Measurements from ENCODE around the gene LPO. TPM values are rescaled to one million over a fixed set of nuclear protein-coding genes. Genes with fewer than 3 reads are reported as not detected.

Gene LPO
- total RNA-seq, 2 donors from 2014 or later: 0.16 to 0.19 TPM

DNA sequence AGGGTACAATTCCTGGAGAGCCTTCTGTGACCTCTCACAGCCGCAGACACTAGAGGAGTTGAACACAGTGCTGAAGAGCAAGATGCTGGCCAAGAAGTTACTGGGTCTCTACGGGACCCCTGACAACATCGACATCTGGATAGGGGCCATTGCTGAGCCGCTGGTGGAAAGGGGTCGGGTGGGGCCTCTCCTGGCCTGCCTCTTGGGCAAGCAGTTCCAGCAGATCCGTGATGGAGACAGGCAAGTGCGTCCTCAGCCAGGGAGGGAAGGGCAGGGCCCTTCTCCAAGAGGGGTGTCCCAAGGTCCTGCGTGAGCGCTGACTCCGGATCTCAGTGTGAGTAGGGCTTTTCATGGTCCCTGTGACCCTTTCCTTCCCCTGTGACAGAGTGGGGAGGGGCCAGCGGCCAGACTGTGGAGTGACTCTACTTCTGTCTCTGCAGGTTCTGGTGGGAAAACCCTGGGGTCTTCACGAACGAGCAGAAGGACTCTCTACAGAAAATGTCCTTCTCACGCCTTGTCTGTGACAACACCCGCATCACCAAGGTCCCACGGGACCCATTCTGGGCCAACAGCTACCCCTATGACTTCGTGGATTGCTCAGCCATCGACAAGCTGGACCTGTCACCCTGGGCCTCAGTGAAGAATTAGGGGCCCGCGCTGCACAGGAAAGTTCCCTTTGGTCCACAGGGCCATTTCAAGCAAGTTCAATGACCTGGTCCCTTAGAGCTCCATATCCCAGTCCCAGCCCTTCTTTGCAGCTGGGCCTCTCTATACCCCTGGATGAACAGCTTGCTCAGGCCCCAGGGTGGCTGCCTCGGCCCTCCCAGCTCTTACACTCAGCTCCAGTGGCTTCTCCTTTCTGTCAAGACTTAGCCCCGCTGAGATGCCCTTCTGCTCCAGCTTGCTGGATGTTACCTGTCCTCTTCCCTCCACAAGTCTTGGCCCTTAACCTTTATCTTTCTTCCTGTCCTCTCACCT is 29.3 kb downstream of the LPO start:
- DNase-seq (ENCODE audit: low spot score in 2 of 2) (no peak), ATAC-seq (no peak)
- Mint-ChIP-seq H3K36me3 (no peaks in the 10 kb centered on the region), H3K9me3 (no peaks in the 10 kb centered on the region), H3K27ac (no peak overlapping the region)

DNA sequence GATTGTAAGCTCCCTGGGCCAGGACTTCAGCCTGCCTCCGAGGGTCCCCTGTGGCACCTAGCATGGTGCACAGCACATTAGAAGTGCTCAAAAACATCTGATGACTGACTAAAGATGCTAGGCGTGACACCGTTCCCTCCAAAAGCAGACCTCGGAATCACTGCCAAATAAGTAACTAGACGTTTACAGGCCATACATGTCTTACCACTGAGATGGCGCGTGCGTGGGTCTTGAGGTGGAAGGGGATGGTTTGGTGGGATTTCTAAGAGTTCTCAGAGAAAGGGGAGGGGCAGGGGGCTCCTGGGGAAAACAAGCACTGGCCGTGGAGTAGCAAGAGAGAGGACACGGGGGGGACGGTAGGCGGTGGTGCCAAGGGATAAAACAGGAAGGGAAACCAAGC is 29.9 kb downstream of the LPO start:
- H3K27ac Mint-ChIP-seq: no peak overlapping the region
- DNase-seq (ENCODE audit: low spot score in 2 of 2) (no peak), ATAC-seq (no peak)
- no peaks in the 10 kb centered on the region for H3K36me3 Mint-ChIP-seq
- no peaks in the 10 kb centered on the region for H3K9me3 Mint-ChIP-seq

DNA sequence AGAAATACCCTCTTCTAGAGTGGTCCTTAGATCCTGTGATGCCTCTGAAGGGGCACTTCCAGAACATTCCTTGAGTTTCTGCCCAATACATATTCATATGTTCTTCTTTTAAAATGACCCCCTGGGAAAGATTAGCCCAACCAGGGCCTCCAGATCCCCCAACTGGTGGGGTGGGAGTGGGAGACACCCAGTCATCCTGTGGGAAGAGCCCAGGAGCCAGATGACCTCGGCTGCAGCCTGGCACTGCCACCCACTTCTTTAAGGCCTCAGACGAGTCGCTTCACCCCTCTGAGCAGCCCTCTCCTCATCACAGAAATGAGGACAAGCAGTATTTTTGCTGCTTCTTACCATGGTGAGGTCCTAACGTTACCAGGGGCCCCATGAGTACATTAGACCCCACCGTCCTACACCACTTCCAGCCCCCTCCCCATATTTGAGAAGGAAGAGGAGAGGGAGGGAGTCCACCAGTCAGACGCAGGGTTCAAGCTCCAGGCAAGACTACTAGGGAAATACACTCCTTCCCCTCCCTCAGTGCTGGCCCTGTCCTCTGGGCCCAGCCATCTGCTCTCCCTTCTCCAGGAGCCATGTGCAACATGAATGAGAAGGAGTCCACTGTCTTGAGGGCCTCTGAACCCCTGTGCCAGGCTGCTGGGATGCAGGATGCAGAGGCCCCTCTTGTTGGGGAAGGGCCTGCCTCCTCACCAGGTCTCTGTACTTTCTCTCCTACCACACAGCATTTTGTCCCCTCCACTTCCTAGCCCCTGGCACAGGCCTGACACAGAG is 30.6 kb downstream of the LPO start:
- Mint-ChIP-seq H3K9me3 (no peaks in the 10 kb centered on the region), H3K36me3 (no peaks in the 10 kb centered on the region), H3K27ac (peak overlapping the region in 1 of 2 donors; percentile 62)
- ATAC-seq (no peak), DNase-seq (ENCODE audit: low spot score in 2 of 2) (no peak)

DNA sequence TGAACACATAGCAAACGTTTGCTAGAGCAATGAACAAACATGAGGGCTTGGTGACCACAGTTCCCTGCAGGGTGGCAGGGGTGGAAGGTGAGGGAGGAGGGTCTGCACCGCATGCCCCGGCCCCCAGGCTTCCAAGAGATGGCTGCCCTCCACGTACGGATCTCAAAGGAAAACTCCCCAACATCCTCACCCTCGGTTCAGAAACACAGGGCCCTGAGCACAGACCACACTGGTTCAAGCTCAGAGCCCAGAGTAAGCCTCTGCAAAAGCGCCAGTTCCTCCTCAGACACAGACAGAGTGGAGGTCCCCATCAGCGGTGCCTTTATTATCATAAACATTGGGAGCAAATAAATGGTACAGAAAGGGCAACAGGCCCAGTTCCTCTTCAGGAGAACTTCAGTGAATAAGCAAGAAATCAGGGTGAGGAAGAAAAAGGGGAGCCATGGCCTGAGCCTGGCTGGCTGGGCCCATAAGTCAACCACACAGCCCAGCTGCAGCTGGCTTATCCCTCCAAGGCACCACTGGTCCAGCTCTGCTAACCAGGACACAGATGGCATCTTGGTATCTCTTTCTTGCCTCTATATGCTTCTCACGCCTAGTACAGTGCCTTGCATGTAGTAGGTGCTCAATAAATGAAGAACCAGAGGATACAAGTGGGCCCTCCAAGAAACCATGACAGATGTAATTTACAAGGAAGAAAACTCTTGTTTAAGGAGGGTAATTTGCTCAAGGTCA is 31.3 kb downstream of the LPO start:
- no peak for DNase-seq (ENCODE audit: low spot score in 2 of 2)
- no peak overlapping the region for H3K27ac Mint-ChIP-seq
- no peaks in the 10 kb centered on the region for H3K36me3 Mint-ChIP-seq

DNA sequence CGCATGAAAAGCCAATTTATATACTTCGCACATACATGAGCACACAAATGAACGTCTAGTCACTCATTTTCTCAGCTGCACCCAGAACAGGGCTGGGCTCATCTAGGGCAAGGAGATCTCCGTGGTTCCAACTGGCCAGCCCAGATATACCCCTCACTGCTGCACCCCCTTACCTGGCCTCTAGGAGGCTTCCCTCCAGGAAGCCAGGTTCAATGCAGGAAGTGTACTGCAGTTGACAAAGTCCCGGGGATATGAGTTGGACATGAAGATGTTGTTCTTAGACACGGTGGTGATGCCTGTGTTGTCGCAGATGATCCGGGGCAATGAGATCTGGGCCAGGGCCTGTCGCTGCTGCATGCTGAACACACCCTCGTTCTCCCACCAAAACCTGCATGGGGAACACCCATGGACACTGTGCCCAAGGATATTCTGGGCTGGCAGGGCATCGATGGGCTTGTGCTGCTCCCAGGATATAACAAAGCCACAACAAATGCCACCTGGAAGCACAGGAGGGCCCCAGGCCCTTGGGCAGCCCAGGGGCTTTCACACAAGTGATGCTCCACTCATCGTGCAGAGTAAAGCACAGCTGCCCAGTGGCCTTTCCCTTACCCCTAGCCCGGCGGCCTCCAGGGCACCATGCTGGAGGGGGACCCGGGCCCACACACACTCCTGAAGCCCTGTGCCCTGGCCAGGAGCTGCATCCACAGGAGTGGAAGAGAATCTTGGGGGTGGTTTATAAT is 32.3 kb downstream of the LPO start:
- no peaks in the 10 kb centered on the region for H3K36me3 Mint-ChIP-seq
- H3K9me3 Mint-ChIP-seq: no peaks in the 10 kb centered on the region
- DNase-seq (ENCODE audit: low spot score in 2 of 2) (no peak), ATAC-seq (no peak)
- H3K27ac Mint-ChIP-seq: no peak overlapping the region

More for the DNA sequence above, 31.3 kb downstream of the LPO start:
- no peak for ATAC-seq
- no peaks in the 10 kb centered on the region for H3K9me3 Mint-ChIP-seq

DNA sequence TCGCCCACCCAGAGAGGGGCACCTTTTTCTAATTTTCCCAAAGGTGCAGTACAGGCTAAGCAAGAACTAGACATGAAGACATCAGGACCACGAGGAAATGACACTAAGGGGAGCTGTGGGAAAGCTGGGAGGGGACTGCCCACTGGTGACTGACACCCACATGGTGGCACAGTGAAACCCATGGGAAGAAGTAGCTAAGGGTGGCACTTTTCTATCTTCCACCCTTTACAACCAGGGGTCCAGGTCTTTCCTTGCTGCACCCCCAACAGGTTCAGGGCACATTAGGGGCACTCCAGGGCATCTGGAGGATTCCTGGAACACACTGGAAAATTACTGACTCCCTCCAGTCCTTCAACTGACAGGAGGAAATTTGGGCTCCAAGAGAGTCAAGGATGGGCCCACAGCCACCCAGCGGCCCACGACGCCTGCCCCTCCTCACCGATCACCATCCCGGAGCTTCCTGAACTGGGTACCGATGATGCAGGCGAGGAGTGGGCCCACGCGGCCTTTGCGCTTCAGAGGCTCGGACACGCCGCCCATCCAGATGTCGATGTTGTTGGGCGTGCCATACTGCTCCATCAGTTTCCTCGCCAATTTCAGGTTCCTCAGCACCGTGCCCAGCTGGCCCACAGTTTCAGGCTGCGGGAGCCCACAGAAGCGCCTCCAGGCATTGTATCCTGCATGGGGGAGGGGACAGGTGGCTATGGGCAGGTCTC is 33.0 kb downstream of the LPO start:
- ATAC-seq (no peak), DNase-seq (ENCODE audit: low spot score in 2 of 2) (no peak)
- Mint-ChIP-seq H3K9me3 (no peaks in the 10 kb centered on the region), H3K36me3 (no peaks in the 10 kb centered on the region), H3K27ac (no peak overlapping the region)

DNA sequence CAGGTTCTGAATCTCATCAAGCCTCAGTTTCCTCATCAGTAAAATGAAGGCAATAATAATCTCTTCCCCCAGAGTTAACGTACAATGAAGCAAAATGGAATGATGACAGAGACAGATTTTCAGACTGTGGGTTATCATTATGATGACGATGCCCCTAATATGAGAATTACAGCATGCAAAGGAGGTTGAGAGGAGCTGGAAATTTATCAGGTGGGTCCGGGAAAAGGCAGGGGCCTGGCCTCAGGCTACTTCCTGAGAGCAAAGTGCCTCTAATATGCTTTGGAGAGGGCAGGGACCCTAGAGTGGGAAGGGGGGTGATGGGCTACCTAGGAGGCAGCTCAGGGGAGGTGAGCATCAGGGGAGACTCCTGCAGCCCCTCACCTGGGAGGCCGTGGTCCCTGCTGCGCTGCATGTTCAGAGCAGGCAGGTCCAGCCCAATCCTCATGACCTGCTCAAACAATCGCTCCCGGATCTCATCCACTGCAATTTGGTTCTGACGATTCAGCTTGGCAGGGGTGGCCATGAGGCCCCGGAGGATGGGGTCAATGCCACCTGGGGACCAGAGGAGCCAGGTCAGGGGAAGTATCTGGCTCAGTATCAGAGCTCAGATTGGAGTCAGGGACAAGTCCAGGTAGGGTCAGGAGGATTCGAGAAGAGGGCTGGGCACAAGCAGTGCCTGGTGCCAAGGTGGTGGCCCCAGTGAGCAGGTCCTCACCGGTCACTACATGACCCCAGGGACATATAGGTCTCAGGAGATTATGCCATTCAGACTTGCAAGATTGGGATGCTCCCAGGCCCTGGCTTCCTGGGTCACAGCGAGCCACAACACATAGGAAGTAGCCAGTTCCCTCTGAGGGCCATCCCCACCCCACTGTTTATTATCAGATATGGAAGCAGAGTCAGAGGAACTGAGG is 34.2 kb downstream of the LPO start:
- Mint-ChIP-seq H3K36me3 (no peaks in the 10 kb centered on the region), H3K9me3 (no peaks in the 10 kb centered on the region), H3K27ac (no peak overlapping the region)
- DNase-seq (ENCODE audit: low spot score in 2 of 2): no peak
- ATAC-seq: no peak

DNA sequence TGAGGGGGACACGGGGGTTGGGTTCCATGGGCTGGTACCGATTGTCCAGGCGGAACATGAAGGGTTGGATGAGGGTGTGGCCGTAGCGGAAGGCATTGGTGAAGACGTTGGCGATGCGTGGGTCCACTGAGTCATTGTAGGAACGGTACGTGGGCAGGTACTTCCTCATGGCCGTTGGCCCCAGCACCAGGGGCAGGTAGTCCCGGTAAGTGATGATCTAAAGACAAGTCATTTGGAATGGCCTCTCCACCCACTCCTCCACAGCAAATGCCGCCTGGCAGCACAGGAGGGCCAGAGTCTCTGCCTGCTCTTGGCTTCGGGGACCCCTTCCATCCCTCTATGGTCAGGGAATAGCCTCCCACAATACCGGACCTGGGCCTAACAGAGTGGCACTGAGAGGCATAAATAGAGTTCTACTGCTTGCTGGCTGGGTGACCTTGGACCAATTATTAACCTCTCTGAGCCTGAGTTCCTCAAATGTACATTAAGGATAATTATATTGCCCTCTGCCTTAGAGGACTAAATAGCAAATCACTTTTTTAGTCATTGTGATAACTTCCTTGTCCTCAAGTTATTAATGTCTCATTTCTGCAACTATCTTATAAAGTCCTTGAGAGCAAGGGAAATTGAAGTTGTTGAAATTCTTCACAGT is 35.2 kb downstream of the LPO start:
- DNase-seq (ENCODE audit: low spot score in 2 of 2) (no peak), ATAC-seq (no peak)
- peak overlapping the region in 1 of 2 donors; percentile 50 for H3K27ac Mint-ChIP-seq
- H3K9me3 Mint-ChIP-seq: no peaks in the 10 kb centered on the region
- no peaks in the 10 kb centered on the region for H3K36me3 Mint-ChIP-seq

DNA sequence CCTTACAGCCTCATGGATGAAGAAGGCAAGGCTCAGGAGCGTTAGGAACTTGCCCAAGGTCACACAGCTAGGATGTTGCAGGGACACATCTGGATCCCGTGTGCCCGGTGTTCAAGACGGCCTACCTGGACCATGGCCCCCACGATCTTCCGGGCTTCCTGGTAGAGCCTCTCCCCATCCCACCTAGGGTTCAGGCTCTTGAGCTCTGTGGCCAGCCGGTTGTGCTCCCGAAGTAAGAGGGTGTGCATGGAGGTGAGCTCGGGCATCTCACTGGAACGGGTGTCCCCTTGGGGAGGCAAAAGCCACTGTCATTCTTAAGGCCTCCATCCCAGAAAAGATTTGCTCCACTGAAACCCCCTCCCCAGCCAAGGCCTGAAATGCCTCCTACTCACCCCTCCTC is 37.0 kb downstream of the LPO start:
- H3K9me3 Mint-ChIP-seq: no peaks in the 10 kb centered on the region
- ATAC-seq (no peak), DNase-seq (ENCODE audit: low spot score in 2 of 2) (no peak)
- no peak overlapping the region for H3K27ac Mint-ChIP-seq
- H3K36me3 Mint-ChIP-seq: no peaks in the 10 kb centered on the region

DNA sequence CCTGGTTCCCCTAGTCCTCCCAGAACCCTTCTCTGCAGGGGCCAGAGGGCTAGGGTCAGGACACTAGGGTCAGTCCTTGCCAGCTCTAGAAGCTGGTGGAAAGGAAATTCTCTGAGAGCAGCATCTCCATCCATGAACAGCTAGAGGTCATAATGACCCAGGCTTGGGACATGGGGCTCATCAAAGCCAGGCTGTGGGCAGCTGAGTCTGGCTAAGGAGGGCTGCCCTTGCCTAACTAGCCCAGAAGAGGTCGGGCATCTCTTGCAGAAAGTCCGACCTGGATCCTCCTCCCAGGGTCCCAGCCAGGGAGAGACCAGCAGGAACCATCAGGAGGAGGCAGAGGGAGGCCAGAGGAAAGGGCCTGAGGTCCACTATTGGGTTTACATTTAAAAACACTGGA is 38.0 kb downstream of the LPO start:
- H3K27ac Mint-ChIP-seq: no peak overlapping the region
- no peak for ATAC-seq
- H3K9me3 Mint-ChIP-seq: no peaks in the 10 kb centered on the region
- DNase-seq (ENCODE audit: low spot score in 2 of 2): no peak
- H3K36me3 Mint-ChIP-seq: no peaks in the 10 kb centered on the region

DNA sequence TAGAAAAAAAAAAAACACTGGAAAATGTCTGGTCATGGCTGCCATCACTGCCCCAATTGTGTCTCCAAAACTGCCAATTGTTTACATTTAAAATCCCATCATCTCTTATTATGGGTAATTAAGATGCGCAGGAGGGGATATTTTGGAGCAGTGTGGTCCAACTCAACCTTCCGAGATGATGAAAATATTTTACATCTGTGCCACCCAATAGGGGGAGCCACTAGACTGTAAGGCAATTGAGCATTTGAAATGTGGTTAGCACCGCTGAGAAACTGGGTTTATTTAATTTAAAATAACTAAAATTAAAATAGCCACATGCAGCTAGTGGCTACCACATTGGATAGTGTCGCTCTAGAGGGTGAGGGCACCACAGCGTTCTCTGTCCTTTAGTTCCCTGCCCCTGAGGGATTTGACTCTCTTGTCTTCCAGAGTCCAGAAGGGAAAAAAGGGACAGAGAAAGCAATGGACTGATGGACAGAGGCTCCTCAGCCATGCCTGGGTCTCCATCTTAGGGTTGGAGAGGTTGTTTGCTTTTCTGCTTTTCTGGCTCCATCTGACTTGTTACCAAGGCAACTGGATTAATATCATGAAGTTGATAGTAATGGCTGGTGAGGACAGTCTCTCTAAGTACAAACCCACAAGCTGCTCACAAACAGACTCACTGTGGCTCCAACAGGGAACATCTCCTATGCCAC is 38.9 kb downstream of the LPO start:
- H3K9me3 Mint-ChIP-seq: no peaks in the 10 kb centered on the region
- DNase-seq (ENCODE audit: low spot score in 2 of 2) (no peak), ATAC-seq (no peak)

DNA sequence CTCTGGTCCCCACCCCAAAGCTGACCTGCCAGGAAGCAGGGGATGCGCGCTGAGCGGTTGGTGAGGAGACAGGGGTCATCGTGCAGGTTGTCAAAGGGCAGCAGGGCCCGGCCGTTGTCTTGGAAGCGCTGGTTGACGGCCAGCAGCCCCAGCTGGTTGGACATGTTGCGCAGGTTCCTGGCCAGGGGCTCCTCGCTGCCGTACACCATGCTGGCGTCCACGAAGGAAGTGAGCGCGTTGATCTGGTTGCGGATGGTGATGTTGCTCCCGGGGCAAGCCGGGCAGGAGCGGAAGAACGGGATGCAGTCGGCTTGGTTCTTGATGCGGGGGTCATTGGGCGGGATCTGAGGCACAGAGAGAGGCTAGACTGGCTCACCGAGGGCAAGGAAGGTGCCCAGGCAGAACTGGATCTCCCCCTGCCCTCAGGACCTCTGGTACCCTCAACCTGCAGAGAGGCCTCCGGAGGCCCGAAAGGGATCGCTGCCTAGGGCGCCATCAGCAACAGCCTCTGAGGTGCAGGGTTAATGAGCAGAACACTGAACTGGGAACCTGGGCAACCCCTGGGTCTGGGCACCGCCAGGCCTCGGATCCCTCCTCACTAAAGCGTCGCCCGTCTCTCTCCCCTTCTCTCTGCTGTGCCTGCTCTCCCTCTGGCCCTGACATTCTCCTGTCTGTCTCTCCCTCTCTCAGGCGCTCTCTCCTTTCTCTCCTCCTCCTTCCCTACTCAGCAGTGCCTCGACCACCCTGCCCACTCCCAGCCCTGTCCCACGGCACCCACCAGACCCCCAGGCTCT is 39.6 kb downstream of the LPO start:
- Mint-ChIP-seq H3K36me3 (no peaks in the 10 kb centered on the region), H3K9me3 (no peaks in the 10 kb centered on the region), H3K27ac (no peak overlapping the region)
- ATAC-seq (no peak), DNase-seq (ENCODE audit: low spot score in 2 of 2) (no peak)

More for the DNA sequence above, 38.9 kb downstream of the LPO start:
- Mint-ChIP-seq H3K27ac (no peak overlapping the region), H3K36me3 (no peaks in the 10 kb centered on the region)

DNA sequence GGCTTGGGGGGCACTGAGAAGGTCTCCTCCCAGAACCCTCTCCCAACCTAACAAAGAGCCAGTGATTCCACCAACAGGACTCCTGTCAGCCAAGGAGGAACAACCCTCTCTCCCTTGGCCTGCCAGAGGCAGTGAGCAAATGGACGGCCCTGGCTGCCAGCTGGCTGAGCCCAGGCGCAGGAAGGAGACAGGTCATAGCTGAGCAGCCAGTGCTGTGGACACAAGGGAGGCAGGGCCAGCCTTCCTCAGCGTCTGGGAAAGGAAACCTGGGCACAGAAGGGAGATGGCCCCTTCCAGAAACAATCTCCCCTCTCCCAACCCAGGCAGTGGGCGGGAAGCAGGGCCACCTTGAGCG is 40.3 kb downstream of the LPO start:
- Mint-ChIP-seq H3K27ac (no peak overlapping the region), H3K9me3 (no peaks in the 10 kb centered on the region), H3K36me3 (no peaks in the 10 kb centered on the region)

More for the DNA sequence above, 40.3 kb downstream of the LPO start:
- ATAC-seq: no peak
- DNase-seq (ENCODE audit: low spot score in 2 of 2): no peak
